Lower leg skin (tissue), 3 donors: ENCODE results near the gene TLR4.

Experiments used
- POLR2A ChIP-seq, 2 donors: fragments of 450-650 bp; IDR thresholded peaks; one replicate each; pipeline ENCODE4 v1.6.1; 2016 to 2017; ENCODE audit warnings: antibody characterized with exemption in 2 of 2, mild to moderate bottlenecking in 1 of 2, moderate library complexity in 1 of 2
- TF ChIP-seq, protein P1 (sequence below), 3 donors: fragments of 450-650 bp; IDR thresholded peaks; one replicate each; pipeline ENCODE4 v1.5.1; 2016; ENCODE audit warnings: antibody characterized with exemption in 3 of 3, mild to moderate bottlenecking in 3 of 3, moderate library complexity in 2 of 3

DNA sequence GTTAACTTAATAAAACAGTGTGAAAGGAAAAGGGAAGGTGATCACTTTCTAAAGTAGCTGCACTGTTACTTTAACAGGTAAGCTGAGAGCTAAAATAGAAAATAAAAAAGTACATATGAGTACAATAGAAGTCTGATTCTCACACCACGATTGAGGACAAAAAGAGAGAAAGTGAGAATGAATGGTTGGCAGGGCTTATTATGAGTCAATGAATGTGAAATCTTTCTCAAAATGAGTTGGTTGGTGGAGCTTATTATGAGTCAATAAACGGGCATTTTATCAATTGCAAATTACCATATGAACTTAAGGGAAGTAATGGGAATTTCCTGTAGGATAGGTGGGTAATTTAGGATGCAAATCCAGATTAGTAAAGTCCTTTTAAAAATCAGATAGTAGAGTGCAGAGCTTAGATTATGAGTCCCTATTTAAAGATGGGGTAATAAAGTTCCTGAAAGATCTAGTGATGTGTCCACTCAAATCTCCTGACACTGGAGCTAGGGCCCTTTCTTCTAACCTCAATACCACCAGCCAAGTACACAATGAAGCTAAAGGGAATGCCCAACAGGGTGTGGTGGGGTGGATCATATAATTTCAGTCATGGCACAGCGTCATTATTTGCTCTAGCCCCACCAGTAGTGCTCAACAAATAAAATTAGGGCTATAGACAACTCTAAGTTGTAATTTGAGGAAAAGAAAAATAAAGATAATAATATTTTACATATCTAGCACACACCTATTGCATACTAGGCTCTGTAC lies 21.1 kb upstream of the TLR4 start:
- TF ChIP-seq, protein P1, sequence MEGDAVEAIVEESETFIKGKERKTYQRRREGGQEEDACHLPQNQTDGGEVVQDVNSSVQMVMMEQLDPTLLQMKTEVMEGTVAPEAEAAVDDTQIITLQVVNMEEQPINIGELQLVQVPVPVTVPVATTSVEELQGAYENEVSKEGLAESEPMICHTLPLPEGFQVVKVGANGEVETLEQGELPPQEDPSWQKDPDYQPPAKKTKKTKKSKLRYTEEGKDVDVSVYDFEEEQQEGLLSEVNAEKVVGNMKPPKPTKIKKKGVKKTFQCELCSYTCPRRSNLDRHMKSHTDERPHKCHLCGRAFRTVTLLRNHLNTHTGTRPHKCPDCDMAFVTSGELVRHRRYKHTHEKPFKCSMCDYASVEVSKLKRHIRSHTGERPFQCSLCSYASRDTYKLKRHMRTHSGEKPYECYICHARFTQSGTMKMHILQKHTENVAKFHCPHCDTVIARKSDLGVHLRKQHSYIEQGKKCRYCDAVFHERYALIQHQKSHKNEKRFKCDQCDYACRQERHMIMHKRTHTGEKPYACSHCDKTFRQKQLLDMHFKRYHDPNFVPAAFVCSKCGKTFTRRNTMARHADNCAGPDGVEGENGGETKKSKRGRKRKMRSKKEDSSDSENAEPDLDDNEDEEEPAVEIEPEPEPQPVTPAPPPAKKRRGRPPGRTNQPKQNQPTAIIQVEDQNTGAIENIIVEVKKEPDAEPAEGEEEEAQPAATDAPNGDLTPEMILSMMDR (IDR thresholded peaks at IDR 0.05): no peak
- TF ChIP-seq POLR2A (IDR thresholded peaks at IDR 0.05): no peak
